ENCODE measurements around the gene KCNK5. TPM values are rescaled to one million over a fixed set of nuclear protein-coding genes. Genes with fewer than 3 reads are reported as not detected.

The KCNK5 gene
- total RNA-seq, 2 donors from 2014 or later: 16.9 to 31.0 TPM

DNA sequence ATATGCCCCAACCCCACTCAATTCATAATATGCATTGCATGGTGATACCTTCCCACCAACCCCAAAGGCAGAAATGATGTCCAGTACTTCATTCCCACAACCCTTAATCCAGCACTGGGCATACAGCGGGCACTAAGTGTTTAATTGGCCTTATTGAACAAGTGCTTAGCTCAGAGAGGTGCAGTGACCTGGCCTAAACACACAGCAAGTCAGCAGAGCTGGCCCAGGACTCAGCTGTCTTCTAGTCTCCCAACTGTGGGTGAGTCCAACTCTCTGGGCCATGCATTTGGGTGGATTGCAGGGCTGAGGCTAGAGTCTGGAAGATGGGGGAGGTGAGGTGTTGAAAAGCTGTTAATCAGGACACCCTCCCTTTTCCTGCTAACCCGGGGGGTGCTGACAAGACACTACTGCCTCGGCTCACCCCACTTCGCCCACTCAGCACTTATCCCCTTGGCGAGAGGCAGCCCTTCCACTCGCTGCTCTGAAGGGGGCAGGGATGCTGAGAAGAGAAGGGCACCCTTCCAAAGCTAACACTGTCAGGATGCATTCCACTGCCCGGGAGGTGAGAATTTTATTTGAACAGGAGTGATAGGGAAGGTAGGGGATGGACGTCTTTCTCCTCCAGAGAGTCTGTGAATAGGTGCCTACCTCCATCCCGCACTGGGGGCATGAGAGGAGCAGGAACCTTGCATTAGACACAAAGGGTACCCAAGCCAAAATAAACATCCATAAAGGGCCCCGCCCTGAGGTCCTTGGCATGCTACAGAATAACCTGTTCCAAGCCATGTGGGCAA lies 14.2 kb downstream of the KCNK5 start:
- ATAC-seq (peak; percentile 85), DNase-seq (peak; percentile 63 to 80 (median 77))
- peaks cover 96% of the 10 kb centered on the region for H3K4me1 ChIP-seq
- H3K36me3 ChIP-seq (replicated peaks in 1 of 2; ENCODE audit: insufficient read depth in 1 of 2, low read depth in 2 of 2): no peaks in the 10 kb centered on the region
- no peaks in the 10 kb centered on the region for H3K9me3 ChIP-seq
- H3K27me3 ChIP-seq: no peaks in the 10 kb centered on the region
- TF ChIP-seq POLR2A (IDR thresholded peaks at IDR 0.05): no peak
- TF ChIP-seq, protein P1, sequence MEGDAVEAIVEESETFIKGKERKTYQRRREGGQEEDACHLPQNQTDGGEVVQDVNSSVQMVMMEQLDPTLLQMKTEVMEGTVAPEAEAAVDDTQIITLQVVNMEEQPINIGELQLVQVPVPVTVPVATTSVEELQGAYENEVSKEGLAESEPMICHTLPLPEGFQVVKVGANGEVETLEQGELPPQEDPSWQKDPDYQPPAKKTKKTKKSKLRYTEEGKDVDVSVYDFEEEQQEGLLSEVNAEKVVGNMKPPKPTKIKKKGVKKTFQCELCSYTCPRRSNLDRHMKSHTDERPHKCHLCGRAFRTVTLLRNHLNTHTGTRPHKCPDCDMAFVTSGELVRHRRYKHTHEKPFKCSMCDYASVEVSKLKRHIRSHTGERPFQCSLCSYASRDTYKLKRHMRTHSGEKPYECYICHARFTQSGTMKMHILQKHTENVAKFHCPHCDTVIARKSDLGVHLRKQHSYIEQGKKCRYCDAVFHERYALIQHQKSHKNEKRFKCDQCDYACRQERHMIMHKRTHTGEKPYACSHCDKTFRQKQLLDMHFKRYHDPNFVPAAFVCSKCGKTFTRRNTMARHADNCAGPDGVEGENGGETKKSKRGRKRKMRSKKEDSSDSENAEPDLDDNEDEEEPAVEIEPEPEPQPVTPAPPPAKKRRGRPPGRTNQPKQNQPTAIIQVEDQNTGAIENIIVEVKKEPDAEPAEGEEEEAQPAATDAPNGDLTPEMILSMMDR (IDR thresholded peaks at IDR 0.05): no peak
- intact Hi-C loops (cut with DNase I): no loop called here
- no peak overlapping the region for H3K4me3 ChIP-seq
- 14 to 19% methylated on average over 9 to 10 of the region's 10 CpGs for WGBS, 2 donors
- H3K27ac ChIP-seq: peak overlapping the region; percentile 69 to 86 (median 80)

DNA sequence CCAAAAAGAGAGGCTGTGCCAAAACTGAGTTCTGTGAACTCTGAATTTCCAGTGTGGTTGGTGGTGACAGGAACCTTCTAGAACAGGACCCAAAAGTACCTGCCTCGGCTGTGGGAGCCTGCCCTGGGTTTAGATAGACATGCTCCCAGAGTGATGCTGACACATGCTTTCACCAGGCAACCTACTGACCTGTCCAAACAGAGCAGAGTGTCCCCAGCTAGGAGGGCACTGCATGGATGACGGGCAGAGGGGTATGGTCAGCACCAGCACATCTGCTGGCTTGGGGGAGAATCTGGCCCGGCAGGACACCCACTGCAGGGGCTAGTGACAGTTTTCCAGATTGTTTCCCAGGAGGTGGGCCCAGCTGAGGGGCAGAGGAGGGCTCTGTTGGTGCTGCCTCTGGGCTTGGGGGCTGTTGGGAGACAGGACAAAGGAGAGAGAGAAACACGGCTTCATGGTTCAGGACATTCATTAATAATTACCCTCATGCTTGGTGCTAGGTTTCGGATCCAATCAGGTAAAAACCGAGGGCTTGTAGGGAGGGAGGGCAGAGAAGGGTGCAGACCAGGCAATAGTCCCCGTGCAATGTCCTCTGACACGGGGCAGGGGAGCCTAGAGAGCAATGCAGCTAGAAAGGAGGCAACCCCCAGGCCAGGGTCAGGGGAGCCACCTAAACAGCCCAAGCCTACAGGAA lies 15.0 kb downstream of the KCNK5 start:
- 33 to 38% methylated on average over 7 to 8 of the region's 8 CpGs for WGBS, 2 donors
- ATAC-seq (peak; percentile 37), DNase-seq (peak in 3 of 4 donors; percentile 33 to 44 (median 42))
- Histone ChIP-seq H3K4me1 (peaks cover 97% of the 10 kb centered on the region), H3K27me3 (no peaks in the 10 kb centered on the region), H3K27ac (peak overlapping the region; percentile 69 to 86 (median 80)), H3K36me3 (replicated peaks in 1 of 2; ENCODE audit: insufficient read depth in 1 of 2, low read depth in 2 of 2) (no peaks in the 10 kb centered on the region), H3K9me3 (no peaks in the 10 kb centered on the region), H3K4me3 (no peak overlapping the region)
- intact Hi-C loops (cut with DNase I): no loop called here
- TF ChIP-seq, protein P1 (IDR thresholded peaks at IDR 0.05): no peak
- TF ChIP-seq POLR2A (IDR thresholded peaks at IDR 0.05): peak in 2 of 3 donors; percentile 15 to 27

DNA sequence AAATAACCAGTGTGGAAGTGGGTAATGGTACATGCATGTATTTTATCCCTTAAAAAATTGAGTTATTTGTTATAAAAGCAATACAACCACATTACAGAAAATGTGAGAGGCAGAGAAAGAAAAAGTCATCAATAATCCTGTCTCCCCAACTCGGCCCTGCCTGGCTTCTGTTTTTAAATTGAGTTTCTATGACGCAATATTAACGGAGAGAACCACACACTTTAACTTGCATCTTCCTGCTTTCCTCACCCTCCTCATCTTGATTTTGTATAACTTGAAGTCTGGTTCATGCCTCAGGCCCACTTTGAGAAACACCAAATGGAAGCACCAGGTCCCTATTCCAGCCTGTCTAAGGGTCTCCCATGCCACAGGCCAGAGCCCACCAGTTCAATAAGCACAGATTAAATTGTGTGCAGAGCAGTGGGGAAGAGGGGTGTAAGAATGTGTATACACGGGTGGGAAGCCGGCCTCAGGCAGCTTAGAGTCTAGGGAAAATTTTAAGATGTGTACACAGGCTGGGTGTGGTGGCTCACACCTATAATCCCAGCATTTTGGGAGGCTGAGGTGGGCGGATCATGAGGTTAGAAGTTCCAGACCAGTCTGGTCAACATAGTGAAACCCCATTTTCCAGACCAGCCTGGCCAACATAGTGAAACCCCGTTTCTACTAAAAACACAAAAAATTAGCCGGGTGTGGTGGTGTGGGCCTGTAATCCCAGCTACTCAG lies 15.9 kb downstream of the KCNK5 start:
- Histone ChIP-seq H3K36me3 (replicated peaks in 1 of 2; ENCODE audit: insufficient read depth in 1 of 2, low read depth in 2 of 2) (no peaks in the 10 kb centered on the region), H3K4me3 (no peak overlapping the region), H3K27me3 (no peaks in the 10 kb centered on the region), H3K4me1 (peaks cover 97% of the 10 kb centered on the region), H3K27ac (peak overlapping the region in 3 of 4 donors; percentile 76 to 86 (median 84)), H3K9me3 (no peaks in the 10 kb centered on the region)
- intact Hi-C loops (cut with DNase I): no loop called here
- DNase-seq: no peak
- TF ChIP-seq POLR2A (IDR thresholded peaks at IDR 0.05): no peak
- TF ChIP-seq, protein P1 (IDR thresholded peaks at IDR 0.05): no peak
- no peak for ATAC-seq
- WGBS, 2 donors: 70 to 84% methylated on average over 8 of the region's 8 CpGs

DNA sequence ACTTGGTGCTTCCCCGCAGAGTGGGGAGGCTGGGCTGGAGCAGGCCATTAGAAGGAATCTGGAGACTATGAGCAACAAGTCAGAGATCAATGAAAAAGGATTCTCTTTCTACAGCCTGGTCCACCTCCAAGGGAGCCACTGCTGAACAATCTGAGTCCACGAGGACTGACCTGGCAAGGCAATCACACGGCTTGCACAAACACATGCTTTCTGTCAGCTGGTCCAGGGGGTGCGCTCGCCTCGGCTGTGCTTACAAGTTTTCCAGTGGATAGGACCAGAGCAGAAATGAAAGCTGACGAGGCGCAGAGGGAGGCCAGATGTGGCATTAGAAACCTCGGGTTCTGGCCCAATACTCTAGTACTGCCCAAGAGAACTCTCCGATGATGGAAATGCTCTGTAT lies 18.1 kb downstream of the KCNK5 start:
- TF ChIP-seq, protein P1 (IDR thresholded peaks at IDR 0.05): no peak
- TF ChIP-seq POLR2A (IDR thresholded peaks at IDR 0.05): no peak
- WGBS, 2 donors: 53 to 86% methylated on average over 5 to 10 of the region's 10 CpGs
- H3K9me3 ChIP-seq: no peaks in the 10 kb centered on the region
- H3K27me3 ChIP-seq: no peaks in the 10 kb centered on the region
- DNase-seq (peak in 1 of 4 donors; percentile 59), ATAC-seq (no peak)
- no peaks in the 10 kb centered on the region for H3K36me3 ChIP-seq (replicated peaks in 1 of 2; ENCODE audit: insufficient read depth in 1 of 2, low read depth in 2 of 2)
- H3K4me3 ChIP-seq: no peak overlapping the region
- H3K4me1 ChIP-seq: peaks cover 100% of the 10 kb centered on the region
- peak overlapping the region in 3 of 4 donors; percentile 65 to 86 (median 84) for H3K27ac ChIP-seq
- intact Hi-C loops (cut with DNase I): no loop called here
